GM23338 (cell line): ENCODE data around the gene MYLK.

Experiments used
- POLR2AphosphoS5 ChIP-seq: IDR thresholded peaks from 2 replicates; pipeline ENCODE4 v1.6.1; 2016; ENCODE audit warnings: antibody characterized with exemption, low read depth
- TF ChIP-seq, protein P1 (sequence below), 2 experiments: fragments of 200-600 bp in 1 of 2; sonication (generic) in 1 of 2; conservative IDR thresholded peaks; 2 replicates each; pipeline versions ENCODE4 v1.5.1 to v1.6.1; 2016 to 2017; ENCODE audit warnings: antibody characterized with exemption in 2 of 2, low read depth in 2 of 2, mild to moderate bottlenecking in 2 of 2, moderate library complexity in 1 of 2

DNA sequence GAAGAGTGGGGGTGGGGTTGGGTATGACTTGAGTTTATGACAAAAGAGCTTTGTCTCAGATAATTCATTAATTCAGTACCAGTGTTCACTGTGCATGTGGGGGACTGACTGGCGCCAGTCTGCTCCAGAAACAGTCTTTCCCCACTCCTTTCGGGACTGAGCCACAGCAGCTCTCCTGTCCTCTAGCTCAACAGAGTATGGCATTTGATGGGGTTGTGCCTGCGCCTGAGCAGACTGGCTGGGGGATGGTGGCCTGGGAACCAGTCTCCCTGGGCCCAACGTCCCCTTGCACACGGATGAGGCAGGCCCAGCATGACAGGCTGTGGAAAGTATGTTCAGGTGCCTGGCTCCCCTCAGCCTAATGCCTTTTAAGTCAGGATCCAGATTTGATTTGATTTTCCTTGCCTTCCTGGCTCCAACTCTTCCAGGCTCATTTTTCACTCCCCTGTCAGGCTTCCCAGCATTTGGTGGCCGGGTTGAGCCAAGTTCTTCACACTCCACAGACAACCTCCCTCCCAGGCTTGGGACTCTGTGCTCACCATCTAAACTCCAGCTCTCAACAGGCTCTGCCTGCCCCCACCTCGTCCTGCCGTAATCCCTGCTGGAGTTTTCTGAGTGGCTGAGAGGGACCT, 105.0 kb downstream of the MYLK start:
- no peak for TF ChIP-seq POLR2AphosphoS5
- TF ChIP-seq, protein P1, sequence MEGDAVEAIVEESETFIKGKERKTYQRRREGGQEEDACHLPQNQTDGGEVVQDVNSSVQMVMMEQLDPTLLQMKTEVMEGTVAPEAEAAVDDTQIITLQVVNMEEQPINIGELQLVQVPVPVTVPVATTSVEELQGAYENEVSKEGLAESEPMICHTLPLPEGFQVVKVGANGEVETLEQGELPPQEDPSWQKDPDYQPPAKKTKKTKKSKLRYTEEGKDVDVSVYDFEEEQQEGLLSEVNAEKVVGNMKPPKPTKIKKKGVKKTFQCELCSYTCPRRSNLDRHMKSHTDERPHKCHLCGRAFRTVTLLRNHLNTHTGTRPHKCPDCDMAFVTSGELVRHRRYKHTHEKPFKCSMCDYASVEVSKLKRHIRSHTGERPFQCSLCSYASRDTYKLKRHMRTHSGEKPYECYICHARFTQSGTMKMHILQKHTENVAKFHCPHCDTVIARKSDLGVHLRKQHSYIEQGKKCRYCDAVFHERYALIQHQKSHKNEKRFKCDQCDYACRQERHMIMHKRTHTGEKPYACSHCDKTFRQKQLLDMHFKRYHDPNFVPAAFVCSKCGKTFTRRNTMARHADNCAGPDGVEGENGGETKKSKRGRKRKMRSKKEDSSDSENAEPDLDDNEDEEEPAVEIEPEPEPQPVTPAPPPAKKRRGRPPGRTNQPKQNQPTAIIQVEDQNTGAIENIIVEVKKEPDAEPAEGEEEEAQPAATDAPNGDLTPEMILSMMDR (conservative IDR thresholded peaks at IDR 0.05; ENCODE audit: low read depth in 2 of 2) = no peak
